ENCODE data around the gene ALPK1.
A peak's percentile ranks its signal among the peaks of the same experiment; 100 is the strongest.
"Not testable (repeated sequence)": the region's sequence is repeated elsewhere in the genome, so short reads cannot be mapped to it uniquely, and the experiment has no call there.

ALPK1 gene

GRCh38 chr4:112284662-112285411, 12.3 kb upstream of the ALPK1 start:
- DNase-seq = peak; percentile 59

- DNase-seq = no peak
Measured at GRCh38 chr4:112287258-112287989, 9.7 kb upstream of the ALPK1 start.

- DNase-seq = peak; percentile 30
Measured at GRCh38 chr4:112288455-112288854, 8.7 kb upstream of the ALPK1 start.

- no peak for DNase-seq
Measured at GRCh38 chr4:112289407-112290253, 7.5 kb upstream of the ALPK1 start.

- DNase-seq = no peak
Measured at GRCh38 chr4:112290341-112290740, 6.8 kb upstream of the ALPK1 start.

- DNase-seq = no peak
Measured at GRCh38 chr4:112299721-112300120, 2.6 kb downstream of the ALPK1 start.

- no peak for DNase-seq
Measured at GRCh38 chr4:112302320-112303274, 5.4 kb downstream of the ALPK1 start.

GRCh38 chr4:112305477-112305876, 8.3 kb downstream of the ALPK1 start:
- not testable (repeated sequence) for DNase-seq

- DNase-seq = not testable (repeated sequence)
Measured at GRCh38 chr4:112309263-112309791, 12.2 kb downstream of the ALPK1 start.

GRCh38 chr4:112311516-112311915, 14.3 kb downstream of the ALPK1 start:
- DNase-seq = no peak

- DNase-seq = peak; percentile 75
Measured at GRCh38 chr4:112312610-112313239, 15.6 kb downstream of the ALPK1 start.

- DNase-seq = peak; percentile 76
Measured at GRCh38 chr4:112315446-112315845, 18.3 kb downstream of the ALPK1 start.

- DNase-seq = peak; percentile 71
Measured at GRCh38 chr4:112316360-112316759, 19.2 kb downstream of the ALPK1 start.

GRCh38 chr4:112318239-112319142, 21.3 kb downstream of the ALPK1 start:
- DNase-seq = no peak

- peak; percentile 83 for DNase-seq
Measured at GRCh38 chr4:112321776-112322684, 24.9 kb downstream of the ALPK1 start.

GRCh38 chr4:112322866-112323265, 25.7 kb downstream of the ALPK1 start:
- DNase-seq = no peak

- no peak for DNase-seq
Measured at GRCh38 chr4:112325530-112325929, 28.4 kb downstream of the ALPK1 start.

- DNase-seq = peak; percentile 69
Measured at GRCh38 chr4:112327965-112328733, 31.0 kb downstream of the ALPK1 start.

All from suppressor macrophage treated with lipopolysaccharide for 4 hours (primary cell).